Measurements from ENCODE around the gene ZNF784.

ZNF784 gene

DNA sequence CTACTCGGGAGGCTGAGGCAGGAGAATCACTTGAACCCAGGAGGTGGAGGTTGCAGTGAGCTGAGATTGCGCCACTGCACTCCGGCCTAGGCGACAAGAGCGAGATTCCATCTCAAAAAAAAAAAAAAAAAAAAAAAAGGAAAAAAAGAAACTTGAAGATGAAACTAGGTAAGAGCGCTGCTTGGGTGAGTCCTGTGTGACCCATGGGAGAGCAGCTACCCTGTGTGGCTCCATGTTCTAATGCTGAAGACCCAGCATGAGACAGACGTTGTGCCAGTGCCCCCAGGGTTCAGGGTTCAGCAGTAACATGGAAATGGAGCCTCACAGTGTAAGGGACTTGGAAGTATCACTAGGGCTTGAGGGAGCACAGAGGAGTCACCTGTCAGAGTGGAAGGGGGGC is 5.9 kb downstream of the ZNF784 start:
- no peak for DNase-seq

DNA sequence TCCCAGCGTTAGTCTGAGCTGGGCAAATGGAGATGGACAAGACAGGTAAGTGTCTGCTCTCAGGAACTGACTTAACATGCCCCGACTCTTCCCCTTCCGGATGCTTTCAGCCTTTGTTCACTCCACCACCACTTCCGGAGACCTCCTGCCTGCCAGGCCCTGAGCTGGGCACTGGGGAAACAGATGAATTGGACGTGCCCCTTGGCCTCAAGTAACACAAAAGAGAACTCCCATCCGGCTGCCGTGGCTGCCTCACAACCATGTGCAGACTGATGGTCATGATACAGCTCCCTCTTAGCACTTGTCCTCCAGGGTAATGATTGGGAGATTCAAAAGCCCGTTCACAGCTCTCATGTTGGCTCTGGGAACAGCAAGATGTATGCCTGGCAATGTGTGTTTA is 6.9 kb downstream of the ZNF784 start:
- DNase-seq, result no peak

DNA sequence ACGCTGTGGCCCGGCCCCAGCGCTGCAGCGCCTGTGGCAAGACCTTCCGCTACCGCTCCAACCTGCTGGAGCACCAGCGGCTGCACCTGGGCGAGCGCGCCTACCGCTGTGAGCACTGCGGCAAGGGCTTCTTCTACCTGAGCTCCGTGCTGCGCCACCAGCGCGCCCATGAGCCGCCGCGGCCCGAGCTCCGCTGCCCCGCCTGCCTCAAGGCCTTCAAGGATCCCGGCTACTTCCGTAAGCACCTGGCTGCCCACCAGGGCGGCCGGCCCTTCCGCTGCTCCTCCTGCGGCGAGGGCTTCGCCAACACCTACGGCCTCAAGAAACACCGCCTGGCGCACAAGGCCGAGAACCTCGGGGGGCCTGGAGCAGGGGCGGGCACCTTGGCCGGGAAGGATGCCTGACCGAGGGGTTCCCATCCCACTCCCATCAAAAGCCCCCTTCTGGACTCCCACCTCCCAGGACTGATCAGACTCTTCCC is 7.9 kb downstream of the ZNF784 start:
- no peak for DNase-seq

DNA sequence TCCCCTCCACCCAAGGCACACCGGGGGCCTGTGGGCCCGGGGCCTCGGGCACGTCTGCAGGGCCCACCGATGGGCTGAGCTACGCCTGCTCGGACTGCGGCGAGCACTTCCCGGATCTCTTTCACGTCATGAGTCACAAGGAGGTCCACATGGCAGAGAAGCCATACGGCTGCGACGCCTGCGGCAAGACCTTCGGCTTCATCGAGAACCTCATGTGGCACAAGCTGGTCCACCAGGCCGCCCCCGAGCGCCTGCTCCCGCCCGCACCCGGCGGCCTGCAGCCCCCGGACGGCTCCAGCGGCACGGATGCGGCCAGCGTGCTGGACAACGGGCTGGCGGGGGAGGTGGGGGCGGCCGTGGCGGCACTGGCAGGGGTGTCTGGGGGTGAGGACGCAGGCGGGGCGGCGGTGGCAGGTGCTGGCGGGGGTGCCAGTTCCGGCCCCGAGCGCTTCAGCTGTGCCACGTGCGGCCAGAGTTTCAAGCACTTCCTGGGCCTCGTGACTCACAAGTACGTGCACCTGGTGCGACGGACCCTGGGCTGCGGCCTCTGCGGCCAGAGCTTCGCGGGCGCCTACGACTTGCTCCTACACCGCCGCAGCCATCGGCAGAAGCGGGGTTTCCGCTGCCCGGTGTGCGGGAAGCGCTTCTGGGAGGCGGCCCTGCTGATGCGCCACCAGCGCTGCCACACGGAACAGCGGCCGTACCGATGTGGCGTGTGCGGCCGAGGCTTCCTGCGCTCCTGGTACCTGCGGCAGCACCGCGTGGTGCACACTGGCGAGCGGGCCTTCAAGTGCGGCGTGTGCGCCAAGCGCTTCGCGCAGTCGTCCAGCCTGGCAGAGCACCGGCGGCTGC is 8.6 kb downstream of the ZNF784 start:
- DNase-seq, result no peak

DNA sequence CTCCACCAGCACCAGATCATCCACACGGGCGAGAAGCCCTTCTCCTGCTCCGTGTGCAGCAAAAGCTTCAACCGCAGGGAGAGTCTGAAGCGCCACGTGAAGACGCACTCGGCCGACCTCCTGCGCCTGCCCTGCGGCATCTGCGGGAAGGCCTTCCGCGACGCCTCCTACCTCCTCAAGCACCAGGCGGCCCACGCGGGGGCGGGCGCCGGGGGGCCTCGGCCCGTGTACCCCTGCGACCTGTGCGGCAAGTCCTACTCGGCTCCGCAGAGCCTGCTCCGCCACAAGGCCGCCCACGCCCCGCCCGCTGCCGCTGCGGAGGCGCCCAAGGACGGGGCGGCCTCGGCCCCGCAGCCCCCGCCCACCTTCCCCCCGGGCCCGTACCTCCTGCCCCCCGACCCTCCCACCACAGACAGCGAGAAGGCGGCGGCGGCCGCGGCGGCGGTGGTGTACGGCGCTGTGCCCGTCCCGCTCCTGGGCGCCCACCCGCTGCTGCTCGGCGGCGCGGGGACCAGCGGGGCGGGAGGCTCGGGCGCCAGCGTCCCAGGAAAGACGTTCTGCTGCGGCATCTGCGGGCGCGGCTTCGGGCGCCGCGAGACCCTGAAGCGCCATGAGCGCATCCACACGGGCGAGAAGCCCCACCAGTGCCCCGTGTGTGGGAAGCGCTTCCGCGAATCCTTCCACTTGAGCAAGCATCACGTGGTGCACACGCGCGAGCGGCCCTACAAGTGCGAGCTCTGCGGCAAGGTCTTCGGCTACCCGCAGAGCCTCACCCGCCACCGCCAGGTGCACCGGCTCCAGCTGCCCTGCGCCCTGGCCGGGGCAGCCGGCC is 9.4 kb downstream of the ZNF784 start:
- DNase-seq, result no peak

DNA sequence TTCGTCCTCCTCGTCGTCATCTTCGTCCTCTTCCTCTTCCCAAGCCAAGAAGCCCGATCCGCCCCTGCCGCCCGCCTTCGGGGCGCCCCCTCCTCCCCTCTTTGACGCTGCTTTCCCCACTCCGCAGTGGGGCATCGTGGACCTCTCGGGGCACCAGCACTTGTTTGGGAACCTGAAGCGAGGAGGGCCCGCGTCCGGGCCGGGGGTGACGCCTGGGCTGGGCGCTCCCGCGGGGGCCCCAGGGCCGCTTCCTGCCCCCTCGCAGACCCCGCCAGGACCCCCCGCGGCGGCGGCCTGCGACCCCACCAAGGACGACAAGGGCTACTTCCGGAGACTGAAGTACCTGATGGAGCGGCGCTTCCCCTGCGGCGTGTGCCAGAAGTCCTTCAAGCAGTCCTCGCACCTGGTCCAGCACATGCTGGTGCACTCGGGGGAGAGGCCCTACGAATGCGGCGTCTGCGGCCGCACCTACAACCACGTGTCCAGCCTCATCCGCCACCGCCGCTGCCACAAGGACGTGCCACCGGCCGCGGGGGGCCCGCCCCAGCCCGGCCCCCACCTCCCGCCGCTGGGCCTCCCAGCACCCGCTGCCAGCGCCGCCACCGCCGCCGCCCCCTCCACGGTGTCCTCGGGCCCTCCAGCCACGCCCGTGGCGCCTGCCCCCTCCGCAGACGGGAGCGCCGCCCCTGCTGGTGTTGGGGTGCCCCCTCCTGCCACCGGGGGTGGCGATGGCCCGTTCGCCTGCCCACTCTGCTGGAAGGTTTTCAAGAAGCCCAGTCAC is 10.2 kb downstream of the ZNF784 start:
- DNase-seq, result no peak

DNA sequence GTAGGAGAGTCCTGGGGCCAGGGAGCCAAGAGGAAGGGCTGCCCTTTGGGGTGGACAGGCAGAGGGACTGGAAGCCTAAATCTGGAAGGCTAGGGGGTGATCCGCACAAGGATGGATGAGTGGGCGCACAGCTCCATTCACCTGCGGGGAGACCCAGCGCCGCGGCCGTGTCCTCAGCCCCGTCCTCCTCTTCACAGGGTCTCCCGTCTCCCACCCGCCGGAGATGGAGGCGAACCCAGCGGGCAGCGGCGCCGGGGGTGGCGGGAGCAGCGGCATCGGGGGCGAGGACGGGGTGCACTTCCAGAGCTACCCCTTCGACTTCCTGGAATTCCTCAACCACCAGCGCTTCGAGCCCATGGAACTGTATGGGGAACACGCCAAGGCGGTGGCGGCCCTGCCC is 11.0 kb downstream of the ZNF784 start:
- no peak for DNase-seq

DNA sequence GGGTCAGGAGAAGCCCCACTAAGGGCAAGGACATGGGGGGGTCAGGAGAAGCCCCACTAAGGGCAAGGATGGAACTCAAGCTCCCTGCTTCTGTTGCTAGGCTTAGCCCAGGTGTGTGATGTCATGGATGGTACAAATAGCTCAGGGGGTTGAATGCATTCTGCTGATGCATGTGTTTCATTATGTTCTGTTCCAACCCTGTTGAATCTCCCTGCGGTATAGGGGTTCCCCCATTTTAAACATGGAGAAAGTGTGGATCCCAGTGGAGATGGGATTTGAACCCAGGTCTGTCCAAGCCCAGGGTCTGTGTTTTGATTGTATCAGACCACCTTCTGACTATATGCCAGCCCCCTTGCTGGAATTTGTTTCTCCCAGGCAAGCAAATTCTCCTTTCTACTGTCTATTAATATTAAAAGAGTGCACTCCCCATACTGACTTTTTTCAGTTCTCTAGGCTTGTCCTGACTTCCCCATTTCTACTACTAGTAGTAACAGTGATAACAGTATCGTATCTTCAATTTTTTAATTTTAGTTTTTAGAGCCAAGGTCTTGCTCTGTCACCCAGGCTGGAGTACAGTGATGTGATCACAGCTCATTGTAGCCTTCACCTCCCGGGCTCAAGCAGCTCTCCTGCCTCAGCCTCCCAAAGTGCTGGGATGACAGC is 12.3 kb downstream of the ZNF784 start:
- no peak for DNase-seq

DNA sequence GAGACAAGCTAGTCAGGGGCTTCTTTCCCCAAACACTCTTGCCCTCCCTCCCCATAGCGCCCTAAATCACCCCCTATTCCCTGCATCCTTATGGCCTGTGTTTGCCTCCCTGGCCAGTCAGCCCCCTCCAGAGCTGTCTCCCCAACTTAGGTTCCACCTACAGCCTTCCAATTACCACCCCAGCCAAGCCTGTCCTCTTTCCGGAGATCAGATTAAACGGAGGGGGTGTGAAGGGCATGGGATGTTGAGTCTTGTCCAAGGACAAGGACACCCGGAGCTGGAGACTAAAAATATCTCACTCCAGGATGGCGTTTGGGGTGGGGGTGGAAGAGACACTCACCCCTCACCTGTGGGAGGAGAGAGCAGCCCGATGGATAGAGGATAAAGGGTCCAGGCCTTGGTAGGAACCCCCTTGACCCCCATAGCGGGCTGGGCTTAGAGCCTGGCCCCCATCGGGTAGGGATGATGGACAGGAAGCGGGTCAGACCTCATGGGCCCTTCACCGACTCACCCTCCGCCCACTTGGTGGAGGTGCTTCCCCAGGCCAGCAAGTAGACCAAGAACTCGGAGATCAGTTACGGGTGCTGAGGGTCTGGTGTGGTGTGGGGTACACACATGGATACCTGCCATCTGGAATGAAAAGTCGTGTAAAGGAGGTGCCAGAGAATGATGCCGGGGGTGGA is 12.9 kb downstream of the ZNF784 start:
- no peak for DNase-seq

DNA sequence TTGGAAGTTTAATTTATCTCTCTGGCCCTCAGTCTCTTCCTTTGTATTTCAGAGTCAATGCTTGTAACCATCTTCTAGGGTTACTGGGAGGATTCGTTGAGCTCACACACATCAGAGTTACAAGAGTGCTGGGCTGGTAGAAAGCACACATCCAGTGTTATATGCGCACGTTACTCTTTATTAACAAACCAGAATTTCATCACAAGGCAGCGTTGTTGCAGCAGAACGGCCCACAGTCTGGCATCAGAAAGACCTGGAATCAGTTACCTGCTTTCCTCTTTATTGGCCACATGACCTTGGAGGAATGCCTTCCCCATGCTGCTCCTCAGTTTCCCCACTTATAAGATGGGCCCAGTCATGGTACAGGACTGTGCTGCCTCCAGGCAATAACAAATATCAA is 15.0 kb downstream of the ZNF784 start:
- DNase-seq, result no peak

DNA sequence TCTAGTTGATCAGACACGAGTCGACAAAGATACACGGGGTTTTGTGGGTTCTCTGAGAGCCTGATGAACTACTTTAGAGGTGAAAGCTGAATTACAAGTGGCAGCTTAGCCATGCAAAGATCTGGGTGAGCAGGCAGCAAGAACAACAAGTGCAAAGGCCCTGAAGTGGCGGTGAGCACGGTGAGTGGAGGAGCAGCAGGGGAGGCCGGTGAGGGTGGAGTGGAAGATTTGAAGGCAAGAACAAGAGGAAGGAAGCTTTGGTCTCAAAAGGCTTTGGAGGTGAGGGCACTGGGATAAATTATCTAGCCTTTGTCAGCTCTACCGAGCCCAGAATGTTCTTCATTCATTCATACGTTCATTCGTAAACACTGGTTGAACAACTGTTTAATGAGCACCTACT is 17.5 kb downstream of the ZNF784 start:
- DNase-seq, result no peak

DNA sequence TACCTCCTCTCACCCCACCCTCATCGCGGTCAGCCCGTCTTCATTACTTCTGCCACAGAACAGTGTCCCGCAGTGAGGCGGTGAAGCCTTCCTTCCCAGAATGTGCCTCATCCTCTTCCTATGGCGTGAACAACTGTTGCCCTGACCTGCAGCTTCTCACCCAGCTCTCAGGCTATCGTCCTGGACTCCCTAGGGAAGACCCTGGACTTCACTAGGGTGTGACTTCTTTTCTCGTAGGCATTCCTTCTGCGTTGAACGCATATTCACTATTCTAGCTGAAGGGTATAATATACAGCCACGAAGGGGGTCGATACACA is 17.9 kb downstream of the ZNF784 start:
- DNase-seq, result no peak

DNA sequence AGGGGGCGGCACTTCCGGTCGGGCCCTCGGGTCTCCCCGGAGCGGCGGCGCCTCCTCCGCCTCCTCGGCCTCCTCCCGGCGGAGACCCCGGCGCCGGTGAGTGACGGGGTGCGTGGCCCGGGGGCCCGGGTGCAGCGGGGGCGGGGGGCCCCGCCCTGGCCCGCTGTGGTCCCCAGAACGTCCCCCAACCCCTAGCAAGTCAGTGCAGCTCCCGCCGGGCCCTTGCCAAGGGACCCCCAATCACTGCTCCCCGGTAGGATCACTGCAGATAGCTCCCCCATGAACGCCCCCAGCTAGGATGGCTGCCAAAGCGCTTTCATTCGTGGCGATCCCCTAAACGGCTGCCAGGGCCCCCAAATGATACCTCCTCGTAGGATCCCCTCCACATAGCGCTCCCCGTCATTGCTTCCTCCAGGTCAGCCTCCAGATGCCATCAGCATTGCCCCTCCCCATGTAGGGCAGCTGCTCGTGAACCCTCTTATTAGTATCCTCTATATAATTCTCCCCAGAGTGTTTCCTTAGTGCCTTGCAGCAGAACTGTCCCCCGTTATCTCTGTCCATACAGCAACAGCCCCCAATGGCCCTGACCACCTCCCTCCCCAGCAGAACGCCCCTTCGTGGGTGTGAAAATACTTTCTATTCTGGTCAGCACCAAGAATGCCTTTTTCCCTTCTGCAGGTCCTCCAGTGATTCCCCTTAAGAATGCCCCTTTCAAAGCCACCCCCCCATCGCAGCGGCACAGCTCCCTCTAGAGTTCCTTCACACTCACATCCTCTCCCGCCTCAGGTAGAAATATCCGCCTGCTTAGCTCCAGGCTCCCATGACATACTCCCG is 18.5 kb downstream of the ZNF784 start, which contains the start of gene ZNF865:
Gene ZNF865, plus strand, starts transcription at position 11 of the 834 bp plus-strand sequence. CDS start 7,972 bp downstream, outside the sequence.
- no peak for DNase-seq

DNA sequence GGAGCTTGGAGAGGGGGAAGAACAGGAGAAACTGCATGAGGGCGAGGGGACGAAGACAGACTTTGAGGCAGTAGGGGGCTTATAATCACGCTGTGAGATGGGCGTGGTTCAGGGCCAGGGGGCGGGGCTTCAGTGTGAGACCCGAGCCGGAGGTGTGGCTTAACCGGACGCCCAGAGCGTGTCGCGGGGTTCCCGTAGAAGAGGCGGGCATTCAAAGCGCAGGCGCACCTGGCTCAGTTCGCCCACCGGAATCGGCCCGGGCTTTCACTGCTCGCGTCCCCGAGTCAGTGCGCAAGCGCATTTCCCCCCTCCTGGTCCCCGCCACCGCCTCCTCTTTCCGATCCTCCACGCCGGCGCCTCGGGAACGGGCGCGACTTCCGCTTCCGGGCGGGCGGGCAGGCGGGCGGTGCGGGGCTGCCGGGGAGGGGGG is 19.1 kb downstream of the ZNF784 start:
- DNase-seq, result peak; percentile 56

DNA sequence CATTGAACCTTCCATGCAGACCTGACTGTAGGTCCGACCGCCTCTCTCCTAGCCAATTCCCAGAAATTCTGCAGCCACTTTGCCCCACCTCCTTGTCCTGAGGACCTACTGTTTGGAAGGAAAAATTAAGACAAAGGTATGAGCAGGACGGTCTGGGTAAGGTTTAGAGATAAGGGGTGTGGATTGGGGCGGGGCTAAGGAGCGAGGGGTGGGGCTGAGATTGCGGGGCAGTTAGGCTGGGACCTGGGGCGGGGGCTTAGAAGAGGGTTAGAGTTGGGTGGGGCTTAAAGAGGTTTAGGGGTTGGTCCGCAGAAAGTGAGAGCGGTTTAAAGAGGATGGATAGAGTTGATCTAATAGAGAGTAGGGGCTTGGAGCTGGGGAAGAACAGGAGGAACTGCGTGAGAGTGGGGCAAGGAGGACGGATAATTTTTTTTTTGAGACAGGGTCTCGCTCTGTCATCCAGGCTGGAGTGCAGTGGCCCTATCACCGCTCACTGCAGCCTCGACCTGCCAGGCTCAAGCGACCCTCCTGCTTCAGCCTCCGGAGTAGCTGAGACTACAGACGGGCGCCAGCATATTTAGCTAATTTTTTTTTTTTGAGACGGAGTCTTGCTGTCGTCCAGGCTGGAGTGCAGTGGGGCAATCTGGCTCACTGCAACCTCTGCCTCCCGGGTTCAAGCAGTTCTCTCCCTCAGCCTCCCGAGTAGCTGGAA is 20.6 kb downstream of the ZNF784 start:
- no peak for DNase-seq

DNA sequence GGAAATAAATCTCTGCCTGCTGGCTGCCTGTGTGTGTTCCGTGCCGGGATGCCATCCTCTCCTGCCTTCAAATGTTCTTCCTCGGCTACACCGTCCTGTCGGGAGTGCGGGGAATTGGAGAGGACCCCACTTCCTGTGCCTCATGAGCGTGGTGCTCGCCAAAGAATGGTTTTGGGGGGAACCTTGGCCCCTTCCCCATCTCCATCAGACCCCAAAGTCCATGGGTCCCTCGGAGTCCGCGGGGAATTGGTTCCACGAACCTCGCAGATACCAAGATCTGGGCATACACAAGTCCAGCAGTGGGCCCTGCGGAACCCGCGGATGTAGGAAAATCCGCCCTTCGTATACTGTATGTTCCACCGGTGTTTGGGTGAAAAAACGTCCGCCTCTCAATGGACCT is 21.3 kb downstream of the ZNF784 start:
- DNase-seq, result no peak

DNA sequence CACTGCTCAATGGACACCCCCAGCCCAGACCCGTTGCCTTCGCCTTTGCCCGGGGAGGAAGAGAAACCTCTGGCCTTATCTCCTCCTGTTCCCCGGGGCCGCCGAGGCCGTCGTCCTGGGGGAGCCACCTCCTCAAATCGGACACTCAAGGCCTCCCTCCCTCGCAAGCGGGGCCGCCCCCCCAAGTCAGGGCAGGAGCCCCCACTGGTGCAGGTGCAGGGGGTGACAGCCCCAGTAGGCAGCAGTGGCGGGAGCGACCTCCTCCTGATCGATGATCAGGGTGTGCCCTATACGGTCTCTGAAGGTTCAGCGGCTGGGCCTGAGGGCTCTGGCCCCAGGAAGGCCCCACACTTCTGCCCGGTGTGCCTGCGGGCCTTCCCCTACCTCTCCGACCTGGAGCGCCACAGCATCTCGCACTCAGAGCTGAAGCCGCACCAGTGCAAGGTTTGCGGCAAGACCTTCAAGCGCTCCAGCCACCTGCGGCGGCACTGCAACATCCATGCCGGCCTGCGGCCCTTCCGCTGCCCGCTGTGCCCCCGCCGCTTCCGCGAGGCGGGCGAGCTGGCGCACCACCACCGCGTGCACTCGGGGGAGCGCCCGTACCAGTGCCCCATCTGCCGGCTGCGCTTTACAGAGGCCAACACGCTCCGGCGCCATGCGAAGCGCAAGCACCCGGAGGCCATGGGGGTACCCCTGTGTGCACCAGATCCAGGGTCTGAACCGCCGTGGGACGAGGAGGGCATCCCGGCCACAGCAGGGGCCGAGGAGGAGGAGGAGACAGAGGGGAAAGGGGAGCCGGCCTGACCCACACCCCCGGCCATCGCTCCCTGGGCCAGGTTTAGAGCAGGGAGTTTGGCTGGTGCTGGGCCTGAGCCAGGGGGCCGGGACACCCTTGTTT is 22.0 kb downstream of the ZNF784 start:
- DNase-seq, result no peak

DNA sequence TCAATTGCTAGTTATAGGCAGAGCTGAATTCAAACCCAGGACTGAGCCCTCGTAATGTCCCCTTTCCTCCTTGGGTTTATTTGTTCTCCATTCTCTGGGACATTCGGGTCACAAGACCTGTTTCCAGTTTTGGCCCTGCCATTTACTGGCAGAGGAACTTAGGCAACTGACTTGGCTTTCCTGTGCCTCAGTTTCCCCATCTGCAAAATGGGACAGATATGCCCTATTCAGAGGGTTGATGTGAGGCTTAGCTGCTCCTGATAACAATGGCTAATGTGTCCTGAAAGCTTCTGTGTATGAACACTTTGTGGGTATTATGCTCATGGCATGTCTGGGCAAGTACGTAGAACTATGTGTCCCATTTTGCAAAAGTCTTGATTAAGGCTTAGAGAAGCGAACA is 23.3 kb downstream of the ZNF784 start:
- DNase-seq, result no peak

DNA sequence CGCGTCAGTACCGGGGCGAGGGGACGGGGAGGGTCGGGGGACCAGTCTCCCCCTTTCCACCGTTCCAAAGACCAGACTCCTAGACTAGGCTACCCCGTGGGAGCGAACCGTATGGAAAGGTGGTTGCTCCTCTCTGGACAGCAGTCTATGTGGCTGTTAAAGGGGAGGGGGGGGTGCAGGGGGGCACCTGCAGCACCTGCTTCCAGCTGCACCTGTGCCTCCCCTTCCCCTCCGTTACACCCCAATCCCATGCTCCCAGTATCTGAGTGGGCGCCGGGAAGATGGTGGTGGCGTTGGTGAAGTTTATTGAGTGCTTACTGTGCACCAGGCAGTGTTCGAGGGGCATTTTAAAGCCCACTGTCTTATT is 23.7 kb downstream of the ZNF784 start:
- DNase-seq, result no peak
